Limb (tissue), 2 donors: ENCODE results near the gene PPP1R14C.

Experiments used
- DNase-seq, 2 donors: peaks; one replicate each; pipeline ENCODE4 v3.0.0-alpha.2; 2016; ENCODE audit errors: extremely low spot score in 2 of 2

PPP1R14C gene

GRCh38 chr6:150271501-150272263 is 128.8 kb downstream of the PPP1R14C start:
- no peak for DNase-seq

DNA sequence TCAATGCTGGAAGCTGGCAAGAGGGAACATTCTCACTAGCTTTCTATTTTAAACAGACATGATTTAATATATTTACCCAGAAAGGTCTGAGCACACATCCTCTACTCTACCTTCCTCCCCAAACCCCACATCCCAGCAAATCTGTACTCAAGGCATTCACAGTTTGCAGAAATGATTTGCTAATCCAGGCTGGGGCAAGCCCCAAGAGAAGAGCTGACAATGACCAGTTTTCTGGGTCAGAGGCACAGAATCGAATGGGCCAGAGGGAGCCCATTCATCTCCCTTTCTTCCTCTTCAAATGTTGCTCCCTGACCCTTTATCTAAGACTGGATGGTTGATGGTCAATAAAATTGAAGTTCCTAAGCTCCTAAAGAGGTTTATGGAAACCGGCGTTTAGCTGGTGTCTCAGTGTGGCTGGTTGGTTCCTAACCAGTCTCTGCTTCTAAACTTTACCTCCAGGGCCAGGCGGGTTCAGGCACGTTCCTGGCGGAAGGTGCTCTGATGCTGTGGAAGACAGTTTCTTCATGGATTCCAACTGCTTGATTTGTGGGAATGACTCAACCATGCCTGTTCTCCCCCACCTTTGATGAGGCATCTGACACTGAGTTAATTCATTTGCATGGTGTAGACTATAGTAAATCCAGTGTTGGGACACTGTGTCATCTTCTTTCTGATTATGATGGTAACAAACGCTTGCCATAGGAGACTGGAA is 129.6 kb downstream of the PPP1R14C start:
- no peak for DNase-seq

- DNase-seq = no peak
Observed at GRCh38 chr6:150272976-150273315, 130.1 kb downstream of the PPP1R14C start.

DNA sequence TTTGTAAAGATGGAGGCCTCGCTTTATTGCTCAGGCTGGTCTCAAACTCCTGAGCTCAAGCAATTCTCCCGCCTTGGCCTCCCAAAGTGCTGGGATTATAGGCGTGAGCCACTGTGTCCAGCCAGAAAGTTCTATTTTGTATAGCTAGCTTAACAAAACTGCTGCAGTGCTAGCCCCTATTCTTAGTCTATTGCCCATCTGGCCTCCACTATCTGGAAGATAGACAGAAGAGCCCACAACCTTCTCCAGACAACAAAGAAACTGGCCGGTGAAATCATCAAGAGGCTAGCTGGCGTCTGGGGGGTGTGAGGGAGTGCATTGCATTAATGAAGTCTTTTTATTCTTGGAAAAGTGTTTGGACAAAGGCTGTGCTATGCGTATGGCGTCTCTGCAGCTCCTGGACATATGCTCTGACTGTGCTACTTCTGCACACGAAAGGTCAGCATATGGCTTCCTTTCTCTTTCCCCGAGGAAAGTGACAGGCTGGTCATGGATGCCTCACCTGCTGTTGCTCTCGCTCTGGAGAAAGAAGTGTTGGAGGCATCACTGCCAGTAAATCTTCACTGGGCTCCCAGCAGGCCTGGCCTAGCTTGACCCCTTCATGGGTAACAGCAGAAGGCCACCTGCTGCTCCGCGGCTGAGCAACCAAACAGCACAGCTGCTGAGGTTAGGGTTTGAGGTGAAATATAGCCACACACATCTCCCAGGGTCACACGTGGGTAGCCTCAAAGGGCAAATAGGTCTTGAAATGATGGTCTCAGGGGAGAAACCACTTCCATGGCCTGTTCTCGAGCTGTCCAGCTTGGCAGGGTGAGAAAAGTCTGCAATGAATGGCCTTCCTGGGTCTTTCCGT is 130.8 kb downstream of the PPP1R14C start:
- DNase-seq = no peak

- no peak for DNase-seq
Observed at GRCh38 chr6:150275489-150275888, 132.6 kb downstream of the PPP1R14C start.

- DNase-seq = no peak
Observed at GRCh38 chr6:150276168-150276936, 133.5 kb downstream of the PPP1R14C start.

DNA sequence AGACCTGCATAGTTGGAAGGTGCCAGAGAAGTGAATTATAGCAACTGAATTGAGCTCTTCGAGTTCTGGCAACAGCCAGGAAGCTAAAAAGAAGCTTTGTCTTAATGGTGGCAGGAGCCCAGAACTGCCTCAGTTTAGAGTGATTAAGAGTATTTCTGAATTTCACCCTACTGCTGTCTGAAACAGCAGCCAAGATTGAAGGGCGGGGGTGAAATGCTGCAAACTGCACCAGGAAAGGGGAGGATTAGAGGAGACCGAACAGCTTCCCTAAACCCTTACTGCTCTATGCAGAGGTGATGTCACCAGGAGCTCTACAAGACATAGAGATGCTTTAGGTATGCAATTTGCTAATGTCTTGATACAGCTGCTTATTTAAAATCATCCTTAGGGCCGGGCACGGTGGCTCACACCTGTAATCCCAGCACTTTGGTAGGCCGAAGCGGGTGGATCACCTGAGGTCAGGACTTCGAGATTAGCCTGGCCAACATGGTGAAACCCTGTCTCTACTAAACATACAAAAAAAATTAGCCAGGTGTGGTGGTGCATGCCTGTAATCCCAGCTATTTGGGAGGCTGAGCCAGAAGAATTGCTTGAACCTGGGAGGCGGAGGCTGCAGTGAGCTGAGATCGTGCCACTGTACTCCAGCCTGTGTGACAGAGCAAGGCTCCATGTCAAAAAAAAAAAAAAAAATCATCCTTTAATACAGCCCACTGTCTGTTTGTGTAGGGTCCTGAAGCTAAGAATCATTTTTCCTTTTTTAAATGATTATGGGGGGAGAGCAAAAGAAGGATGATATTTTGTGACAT is 134.3 kb downstream of the PPP1R14C start:
- DNase-seq = peak in 1 of 2 donors; percentile 43

DNA sequence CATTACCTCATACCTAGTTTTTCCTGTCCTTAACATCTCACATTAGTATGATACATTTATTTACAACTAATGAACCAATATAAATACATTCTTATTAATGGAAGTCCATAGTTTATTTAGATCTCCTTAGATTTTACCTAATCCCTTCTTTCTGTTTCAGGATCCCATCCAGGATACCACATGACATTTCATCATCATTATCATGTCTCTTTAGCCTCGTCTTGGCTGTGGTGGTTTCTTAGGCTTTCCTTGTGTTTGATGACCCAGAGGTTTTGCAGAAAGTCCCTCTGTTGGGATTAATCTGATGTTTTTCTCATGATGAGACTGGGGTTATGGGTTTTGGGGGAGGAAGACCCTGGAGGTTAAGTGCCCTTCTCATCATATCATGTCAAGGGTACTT is 136.7 kb downstream of the PPP1R14C start:
- DNase-seq = no peak

DNA sequence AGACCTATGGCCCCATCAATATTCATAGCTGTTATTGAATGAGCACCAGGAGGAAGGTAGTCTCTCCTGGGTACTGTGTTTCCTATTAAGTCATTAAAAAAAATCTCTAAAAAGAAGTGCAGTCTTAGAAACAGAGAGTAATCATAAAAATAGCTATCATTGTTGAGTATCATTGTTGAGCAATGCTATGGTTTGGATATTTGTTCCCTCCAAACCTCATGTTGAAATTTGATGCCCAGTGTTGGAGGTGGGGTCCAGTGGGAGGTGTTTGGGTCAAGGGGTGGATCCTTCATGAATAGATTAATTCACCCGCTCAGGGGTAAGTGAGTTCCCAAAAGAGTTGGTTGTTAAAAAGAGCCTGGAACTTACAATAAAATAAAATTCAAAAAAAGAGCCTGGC is 137.9 kb downstream of the PPP1R14C start:
- DNase-seq = no peak

GRCh38 chr6:150281767-150282166 is 138.9 kb downstream of the PPP1R14C start:
- no peak for DNase-seq

DNA sequence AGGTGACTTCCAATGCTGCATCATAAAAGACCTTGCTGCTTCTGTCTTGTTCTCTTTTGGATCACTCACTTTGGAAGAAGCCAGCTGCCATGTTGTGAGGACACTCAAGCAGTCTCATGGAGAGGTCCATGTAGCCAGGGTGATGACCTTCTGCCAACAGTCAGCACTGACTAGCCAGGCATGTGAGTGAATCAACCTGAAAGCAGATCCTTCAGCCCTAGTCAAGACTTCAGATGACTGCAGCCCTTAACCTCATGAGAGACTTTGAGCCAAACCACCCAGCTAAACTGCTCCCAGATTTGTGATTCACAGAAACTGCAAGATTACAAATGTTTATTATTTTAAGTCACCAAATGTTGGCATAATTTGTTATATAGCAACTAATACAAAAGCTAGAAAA is 140.0 kb downstream of the PPP1R14C start:
- no peak for DNase-seq

DNA sequence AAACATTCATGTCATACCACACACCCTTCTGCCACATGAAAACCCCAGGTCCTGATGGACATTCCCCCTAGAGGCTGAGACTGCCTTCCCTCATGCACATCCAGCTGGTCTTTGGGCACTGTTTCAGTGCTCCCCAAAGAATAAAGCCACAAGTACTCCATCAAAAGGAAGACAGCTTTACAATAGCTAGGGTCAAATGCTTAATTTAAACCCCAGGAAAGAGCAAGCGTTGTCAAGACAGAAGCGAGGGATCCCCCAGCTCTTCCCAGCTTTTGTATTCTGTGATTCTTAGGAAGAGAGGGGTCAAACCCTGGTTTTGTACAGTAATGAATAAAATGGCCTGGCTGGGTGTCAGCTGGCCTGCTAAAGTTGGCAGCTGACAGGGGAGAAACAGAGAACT is 143.6 kb downstream of the PPP1R14C start:
- DNase-seq = no peak

- DNase-seq = no peak
Observed at GRCh38 chr6:150286912-150287311, 144.1 kb downstream of the PPP1R14C start.

- no peak for DNase-seq
Observed at GRCh38 chr6:150288456-150288855, 145.6 kb downstream of the PPP1R14C start.

GRCh38 chr6:150289454-150290071 is 146.7 kb downstream of the PPP1R14C start:
- no peak for DNase-seq

GRCh38 chr6:150290429-150290828 is 147.6 kb downstream of the PPP1R14C start:
- no peak for DNase-seq

DNA sequence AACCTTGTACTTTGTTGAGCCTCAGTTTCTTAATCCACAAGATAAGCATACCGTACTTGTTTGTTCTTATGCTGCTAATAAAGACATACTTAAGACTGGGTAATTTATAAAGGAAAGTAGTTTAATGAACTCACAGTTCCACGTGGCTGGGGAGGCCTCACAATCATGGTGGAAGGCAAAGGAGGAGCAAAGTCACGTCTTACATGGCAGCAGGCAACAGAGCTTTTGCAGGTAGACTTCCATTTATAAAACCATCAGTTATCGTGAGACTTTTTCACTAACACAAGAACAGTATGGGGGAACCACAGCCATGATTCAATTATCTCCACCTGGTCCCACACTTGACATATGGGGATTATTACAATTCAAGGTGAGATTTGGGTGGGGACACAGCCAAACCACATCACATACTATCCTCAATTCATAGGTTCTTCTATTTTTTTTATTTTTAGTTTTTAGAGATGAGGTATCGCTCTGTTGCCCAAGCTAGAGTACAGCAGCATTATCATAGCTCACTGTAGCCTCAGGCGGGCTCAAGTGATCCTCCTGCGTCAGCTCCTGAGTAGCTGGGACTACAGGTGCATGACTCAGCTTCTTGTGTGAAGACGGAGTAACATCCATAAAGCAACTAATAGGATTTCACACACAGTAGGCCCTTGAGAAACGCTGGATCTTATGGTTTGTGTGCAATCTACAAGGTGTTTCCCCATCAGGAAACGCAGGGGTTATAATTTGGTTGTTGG is 149.3 kb downstream of the PPP1R14C start:
- no peak for DNase-seq

DNA sequence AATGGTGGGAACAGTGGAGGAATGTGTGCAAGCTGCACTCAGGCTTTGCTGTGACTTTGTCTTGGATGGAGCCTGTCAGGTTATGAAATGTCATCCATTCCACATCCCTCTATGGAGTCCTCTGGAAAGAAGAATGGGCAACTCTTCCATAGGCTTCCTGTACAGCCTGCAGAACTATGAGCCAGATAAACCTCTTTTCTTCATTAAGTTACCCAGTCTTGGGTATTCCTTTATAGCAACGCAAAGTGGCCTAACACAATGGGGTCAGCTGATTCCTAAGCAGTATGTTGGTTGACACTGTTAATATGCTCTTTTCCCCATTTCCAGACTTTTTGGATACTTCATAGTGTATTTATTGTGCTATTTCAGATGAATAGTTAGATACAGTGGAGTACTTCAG is 150.2 kb downstream of the PPP1R14C start:
- no peak for DNase-seq

DNA sequence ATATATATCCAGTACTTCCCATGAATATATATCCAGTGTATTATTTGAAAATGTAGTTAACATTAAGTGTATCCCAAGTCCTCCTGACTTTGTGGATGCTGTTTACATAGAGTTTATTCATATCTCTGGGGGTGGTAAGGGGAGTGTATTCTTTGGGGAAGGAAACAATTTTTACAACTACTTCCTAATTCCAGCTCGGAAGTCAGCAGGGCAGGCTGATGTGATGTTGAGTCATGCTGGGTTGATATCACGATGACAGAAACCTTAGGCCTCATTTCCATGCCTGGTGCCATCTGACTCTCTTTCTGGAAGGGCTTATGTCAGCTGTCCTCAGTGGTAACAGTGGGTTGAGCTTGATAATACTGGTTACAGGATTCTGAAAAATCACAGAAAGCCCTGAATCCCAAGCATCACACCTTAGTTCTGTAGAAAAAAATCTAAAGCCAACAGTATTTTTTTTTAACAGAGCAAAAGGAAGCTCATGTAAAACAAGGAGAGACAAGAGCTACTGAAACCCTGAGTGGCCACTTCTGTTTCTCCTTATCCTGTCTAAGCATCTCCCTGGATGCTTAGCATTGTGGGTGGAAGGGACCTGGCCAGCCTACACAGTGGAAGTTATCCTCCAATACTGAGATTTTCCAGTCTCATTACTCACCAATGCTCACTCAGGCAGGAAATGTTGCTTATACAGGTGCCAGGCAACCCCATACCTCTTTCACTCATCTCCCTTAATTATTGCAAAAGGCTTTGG is 150.8 kb downstream of the PPP1R14C start:
- DNase-seq = no peak
